Subcutaneous adipose tissue (tissue), 4 donors: ENCODE results near the gene IRF5. TPM values are rescaled to one million over a fixed set of nuclear protein-coding genes. Genes with fewer than 3 reads are reported as not detected.

Experiments
- total RNA-seq, 4 donors: library from RNA; depleted of rRNA; stranded (reverse); fragments of >200 nt; gene quantifications; one replicate each; pipeline ENCODE4 v1.1.0, GENCODE V29; 2016
- TF ChIP-seq, protein P1 (sequence below): fragments of 450-650 bp; IDR thresholded peaks from one replicate; pipeline ENCODE4 v1.5.1; 2016; ENCODE audit warnings: low read depth, mild to moderate bottlenecking, control low read depth, antibody characterized with exemption, moderate library complexity

The IRF5 gene
- total RNA-seq, 4 donors from 2014 or later, result 12.7 to 32.6 (median 18.9) TPM

DNA sequence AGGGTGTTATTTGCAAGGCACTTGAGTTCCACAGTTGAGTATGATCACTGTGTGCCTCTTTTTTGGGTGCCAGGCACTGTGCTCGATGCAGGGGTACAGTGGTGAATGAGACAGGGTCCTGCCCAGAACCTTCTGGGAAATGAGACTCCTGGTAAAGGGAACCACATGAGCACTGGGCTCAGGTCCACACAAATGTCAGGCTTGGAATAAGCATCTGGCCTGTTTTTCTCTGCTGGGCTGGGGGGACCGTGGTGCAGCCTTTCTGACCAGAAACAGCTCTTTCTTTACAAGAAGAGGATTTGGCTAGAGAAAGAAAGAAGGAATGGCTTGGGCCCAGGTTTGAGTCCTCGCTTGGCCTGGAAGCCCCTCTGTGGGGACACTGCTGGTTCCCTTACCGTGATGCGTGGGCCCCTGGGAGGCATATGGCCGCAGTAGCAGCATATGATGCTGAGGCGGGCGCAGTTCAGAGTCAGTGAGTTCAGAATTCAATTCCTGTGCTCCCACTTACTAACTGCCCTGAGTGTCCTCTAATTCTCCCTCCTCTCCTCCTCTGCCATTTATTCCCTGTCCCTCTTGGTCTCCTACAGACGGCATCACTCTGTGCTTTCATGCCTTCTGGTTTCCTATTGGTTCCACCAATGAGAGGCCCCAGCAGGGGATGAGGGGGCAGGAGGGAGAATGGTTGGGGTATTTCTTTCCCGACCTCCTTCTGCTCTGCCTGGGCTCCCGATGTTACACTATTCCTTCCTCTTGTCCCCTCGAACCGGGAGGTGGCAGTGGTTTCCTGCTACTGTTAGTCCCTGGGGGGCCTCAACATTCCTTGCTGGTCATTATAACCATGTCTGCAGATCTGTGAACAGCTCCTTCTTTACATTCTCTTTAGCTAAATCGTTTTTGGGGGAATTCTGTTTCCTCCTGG, 17.6 kb upstream of the IRF5 start:
- TF ChIP-seq, protein P1, sequence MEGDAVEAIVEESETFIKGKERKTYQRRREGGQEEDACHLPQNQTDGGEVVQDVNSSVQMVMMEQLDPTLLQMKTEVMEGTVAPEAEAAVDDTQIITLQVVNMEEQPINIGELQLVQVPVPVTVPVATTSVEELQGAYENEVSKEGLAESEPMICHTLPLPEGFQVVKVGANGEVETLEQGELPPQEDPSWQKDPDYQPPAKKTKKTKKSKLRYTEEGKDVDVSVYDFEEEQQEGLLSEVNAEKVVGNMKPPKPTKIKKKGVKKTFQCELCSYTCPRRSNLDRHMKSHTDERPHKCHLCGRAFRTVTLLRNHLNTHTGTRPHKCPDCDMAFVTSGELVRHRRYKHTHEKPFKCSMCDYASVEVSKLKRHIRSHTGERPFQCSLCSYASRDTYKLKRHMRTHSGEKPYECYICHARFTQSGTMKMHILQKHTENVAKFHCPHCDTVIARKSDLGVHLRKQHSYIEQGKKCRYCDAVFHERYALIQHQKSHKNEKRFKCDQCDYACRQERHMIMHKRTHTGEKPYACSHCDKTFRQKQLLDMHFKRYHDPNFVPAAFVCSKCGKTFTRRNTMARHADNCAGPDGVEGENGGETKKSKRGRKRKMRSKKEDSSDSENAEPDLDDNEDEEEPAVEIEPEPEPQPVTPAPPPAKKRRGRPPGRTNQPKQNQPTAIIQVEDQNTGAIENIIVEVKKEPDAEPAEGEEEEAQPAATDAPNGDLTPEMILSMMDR, result no peak

DNA sequence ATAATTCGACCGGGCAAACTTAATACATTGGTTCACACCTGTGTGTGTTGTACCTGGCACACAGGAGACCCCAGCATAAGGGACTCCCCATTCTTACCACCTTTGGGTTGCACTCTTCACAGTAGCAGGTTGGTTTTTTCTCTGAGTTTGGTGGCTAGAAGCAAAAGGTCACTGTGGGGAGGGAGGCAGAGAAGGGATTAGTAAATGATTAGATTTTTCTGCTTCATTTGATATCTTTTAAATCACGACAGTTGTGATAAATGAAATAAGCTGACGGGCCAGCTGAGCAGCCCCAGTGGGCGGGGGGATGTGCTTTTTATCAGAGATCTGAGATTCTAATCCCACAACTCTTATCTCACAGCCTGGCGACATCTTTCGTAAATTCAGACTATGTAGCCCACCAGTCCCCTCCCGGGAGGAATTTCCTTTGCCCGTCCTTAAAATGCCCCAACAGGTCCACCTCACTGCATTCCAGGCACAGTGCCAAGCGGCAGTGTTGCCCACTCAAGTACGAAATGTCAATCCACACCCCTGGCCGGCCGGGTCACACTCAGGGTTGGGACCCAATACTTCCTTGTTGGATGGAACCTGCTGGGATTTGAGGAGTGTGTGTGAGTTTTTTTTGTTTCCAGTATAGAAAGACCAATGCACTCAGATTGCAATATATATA, 16.7 kb upstream of the IRF5 start:
- TF ChIP-seq, protein P1, result no peak

DNA sequence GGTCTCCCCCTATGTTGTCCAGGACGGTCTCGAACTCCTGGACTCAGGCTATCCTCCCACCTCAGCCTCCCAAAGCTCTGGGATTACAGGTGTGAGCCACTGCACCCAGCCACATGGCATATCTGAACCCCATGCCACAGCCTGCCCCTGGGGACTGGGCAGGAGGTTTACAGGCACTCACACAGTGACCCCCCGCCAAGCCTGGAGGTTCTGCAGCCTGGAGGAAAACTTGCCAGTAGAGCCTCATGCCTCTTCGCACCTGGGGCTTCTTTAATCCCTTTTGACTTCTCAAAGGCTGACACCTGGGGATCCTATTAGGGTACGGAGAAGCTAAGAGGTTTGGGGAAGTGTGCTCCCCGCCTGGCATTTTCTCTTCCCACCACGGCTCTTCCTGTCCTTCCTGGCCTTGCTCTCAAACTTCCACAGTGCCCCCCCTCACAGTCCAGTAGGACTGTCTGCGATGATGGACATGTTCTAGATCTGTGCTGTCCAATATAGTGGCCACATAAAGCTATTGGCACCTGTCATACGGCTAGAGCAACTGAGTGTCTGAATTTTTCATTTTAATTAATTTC, 15.8 kb upstream of the IRF5 start:
- TF ChIP-seq, protein P1, result no peak

DNA sequence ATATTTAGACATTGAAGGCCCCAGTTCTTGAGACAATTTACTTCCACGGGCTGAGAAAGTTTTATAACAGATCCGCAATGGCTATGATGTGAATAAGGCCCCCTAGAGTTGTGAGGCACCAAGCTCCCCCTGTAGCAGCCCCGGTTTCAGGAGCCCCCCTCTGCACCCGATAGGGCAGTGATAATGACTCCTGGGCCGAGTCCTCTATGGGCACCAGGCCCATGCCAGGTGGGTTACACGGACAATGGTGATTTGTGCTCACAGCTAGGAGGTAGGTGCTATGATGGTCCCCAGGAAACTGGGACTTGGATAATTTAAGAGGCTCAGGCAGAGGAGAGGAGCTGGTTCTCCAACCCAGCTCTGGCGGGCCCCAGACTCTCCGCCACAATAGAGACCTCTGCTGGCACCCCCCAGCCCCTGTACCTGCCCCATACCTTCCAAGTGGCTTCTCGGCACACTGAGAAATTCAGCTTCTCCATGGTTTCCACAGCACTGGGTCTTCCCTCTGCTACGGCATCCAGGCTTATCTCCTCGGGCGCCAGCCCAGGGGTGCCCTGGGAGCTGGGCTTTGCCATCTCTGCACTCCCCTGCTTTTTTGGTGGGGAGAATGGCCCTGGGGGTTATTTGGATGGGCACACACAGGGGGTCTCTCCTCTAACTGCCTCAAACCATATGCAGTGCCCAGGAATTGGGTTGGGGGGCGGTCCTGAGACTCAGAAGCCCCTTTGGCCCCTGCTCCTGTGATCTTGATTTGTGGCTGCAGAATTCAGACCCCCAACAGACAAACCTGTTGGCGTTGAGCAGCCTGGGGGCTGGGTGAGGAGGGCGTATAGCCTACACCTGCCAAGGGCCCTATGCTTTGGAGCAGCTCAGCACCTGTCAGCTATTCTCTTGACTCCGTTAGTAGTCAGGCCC, 15.0 kb upstream of the IRF5 start:
- TF ChIP-seq, protein P1, result no peak

DNA sequence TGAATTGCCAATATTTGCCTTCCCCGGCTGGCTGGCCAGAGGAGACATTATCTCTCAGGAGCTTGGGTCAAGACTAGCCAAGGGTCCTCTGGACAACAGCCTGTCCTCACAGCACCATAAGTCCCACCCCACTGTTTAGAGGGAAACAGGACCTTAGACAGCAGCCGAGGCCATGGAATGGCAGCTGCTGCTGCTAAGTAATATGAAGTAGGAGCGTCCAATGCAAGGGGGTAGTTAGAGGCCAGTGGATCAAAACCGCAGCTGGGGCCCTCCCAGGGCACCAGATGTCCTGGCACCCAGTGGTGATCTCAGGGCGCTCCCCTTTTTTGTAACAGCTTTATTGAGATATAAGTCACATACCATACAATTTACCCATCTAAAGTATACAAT, 14.3 kb upstream of the IRF5 start:
- TF ChIP-seq, protein P1, result no peak

DNA sequence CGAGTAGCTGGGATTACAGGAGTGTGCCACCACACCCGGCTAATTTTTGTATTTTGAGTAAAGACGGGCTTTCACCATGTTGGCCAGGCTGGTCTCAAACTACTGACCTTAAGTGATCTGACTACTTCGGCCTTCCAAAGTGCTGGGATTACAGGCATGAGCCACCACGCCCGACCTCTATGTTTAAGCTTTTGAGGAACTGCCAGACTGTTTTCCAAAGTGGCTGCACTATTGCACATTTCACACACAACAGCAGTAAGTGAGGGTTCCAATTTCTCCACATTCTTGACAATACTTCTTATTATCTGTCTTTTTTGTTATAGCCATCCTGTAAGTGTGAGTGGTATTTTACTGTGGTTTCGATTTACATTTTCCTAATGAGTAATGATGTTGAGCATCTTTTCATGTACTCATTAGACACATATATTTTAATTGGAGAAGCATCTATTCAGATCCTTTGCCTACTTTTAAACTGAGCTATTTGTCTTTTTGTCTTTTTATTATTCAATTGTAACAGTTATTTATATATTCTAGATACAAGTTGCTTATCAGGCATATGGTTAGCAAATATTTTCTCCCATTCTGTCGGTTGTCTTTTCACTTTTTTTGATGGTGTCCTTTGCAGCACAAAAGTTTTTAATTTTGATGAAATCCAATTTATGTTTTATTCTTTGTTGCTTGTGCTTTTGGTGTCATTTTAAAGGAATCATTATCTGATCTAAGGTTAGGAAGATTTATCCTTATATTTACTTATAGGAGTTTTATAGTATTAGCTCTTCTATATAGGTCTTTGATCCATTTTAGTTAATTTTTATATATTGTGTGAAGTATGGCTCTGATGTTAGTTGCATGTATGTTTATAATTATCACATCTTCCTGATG, 12.8 kb upstream of the IRF5 start:
- TF ChIP-seq, protein P1, result no peak
